ENCODE results near the gene GSE1. TPM values are rescaled to one million over a fixed set of nuclear protein-coding genes. Genes with fewer than 3 reads are reported as not detected.

The GSE1 gene
- total RNA-seq, 1 experiment from 2014 or later, result 97.5 TPM

- peak overlapping the region; percentile 83 for H3K27ac ChIP-seq (ENCODE audit: low read length)
- TF ChIP-seq, protein P1, sequence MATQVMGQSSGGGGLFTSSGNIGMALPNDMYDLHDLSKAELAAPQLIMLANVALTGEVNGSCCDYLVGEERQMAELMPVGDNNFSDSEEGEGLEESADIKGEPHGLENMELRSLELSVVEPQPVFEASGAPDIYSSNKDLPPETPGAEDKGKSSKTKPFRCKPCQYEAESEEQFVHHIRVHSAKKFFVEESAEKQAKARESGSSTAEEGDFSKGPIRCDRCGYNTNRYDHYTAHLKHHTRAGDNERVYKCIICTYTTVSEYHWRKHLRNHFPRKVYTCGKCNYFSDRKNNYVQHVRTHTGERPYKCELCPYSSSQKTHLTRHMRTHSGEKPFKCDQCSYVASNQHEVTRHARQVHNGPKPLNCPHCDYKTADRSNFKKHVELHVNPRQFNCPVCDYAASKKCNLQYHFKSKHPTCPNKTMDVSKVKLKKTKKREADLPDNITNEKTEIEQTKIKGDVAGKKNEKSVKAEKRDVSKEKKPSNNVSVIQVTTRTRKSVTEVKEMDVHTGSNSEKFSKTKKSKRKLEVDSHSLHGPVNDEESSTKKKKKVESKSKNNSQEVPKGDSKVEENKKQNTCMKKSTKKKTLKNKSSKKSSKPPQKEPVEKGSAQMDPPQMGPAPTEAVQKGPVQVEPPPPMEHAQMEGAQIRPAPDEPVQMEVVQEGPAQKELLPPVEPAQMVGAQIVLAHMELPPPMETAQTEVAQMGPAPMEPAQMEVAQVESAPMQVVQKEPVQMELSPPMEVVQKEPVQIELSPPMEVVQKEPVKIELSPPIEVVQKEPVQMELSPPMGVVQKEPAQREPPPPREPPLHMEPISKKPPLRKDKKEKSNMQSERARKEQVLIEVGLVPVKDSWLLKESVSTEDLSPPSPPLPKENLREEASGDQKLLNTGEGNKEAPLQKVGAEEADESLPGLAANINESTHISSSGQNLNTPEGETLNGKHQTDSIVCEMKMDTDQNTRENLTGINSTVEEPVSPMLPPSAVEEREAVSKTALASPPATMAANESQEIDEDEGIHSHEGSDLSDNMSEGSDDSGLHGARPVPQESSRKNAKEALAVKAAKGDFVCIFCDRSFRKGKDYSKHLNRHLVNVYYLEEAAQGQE (IDR thresholded peaks at IDR 0.05; ENCODE audit: insufficient read depth in 1 of 2, low read depth in 2 of 2, low read length in 1 of 2), result no peak
- TF ChIP-seq POLR2AphosphoS5 (IDR thresholded peaks at IDR 0.05; ENCODE audit: low read depth, low read length) (no peak), SIN3A (IDR thresholded peaks at IDR 0.05; ENCODE audit: borderline replicate concordance, insufficient read depth, low read depth, low read length) (no peak), TCF7L2 (IDR thresholded peaks at IDR 0.05; ENCODE audit: low read depth, low read length) (no peak)
- TF ChIP-seq, protein P2, sequence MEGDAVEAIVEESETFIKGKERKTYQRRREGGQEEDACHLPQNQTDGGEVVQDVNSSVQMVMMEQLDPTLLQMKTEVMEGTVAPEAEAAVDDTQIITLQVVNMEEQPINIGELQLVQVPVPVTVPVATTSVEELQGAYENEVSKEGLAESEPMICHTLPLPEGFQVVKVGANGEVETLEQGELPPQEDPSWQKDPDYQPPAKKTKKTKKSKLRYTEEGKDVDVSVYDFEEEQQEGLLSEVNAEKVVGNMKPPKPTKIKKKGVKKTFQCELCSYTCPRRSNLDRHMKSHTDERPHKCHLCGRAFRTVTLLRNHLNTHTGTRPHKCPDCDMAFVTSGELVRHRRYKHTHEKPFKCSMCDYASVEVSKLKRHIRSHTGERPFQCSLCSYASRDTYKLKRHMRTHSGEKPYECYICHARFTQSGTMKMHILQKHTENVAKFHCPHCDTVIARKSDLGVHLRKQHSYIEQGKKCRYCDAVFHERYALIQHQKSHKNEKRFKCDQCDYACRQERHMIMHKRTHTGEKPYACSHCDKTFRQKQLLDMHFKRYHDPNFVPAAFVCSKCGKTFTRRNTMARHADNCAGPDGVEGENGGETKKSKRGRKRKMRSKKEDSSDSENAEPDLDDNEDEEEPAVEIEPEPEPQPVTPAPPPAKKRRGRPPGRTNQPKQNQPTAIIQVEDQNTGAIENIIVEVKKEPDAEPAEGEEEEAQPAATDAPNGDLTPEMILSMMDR (IDR thresholded peaks at IDR 0.05), result no peak
- ChIA-PET POLR2A (no interaction called here), CTCF (no interaction called here)
- peaks cover 6% of the 10 kb centered on the region for H3K36me3 ChIP-seq (ENCODE audit: control insufficient read depth, insufficient read depth, low read length)
- DNase-seq (ENCODE audit: low read depth, low spot score), result no peak
- intact Hi-C loops (cut with micrococcal nuclease; ENCODE audit: unreplicated experiment) (no loop called here), in situ Hi-C loops (cut with HindIII; ENCODE audit: low pct_unique_long_range_greater_than_20kb, low sequenced_read_pairs) (no loop called here)
- H3K9me3 ChIP-seq (ENCODE audit: control insufficient read depth, insufficient read depth, low read depth, low read length), result no peaks in the 10 kb centered on the region
- peaks cover 50% of the 10 kb centered on the region for H3K4me1 ChIP-seq (ENCODE audit: control insufficient read depth, insufficient read depth, low read length)
- H3K4me3 ChIP-seq (ENCODE audit: low read depth in 2 of 2, low read length in 2 of 2), result no peak overlapping the region
- no peaks in the 10 kb centered on the region for H3K27me3 ChIP-seq (ENCODE audit: control insufficient read depth, insufficient read depth, low read length)
- peak; percentile 78 for ATAC-seq
- BruUV-seq (replicated peaks), result no TSS peak
Observed at GRCh38 chr16:85652431-85653221, 39.5 kb downstream of the GSE1 start.

GRCh38 chr16:85653290-85653891 lies 40.3 kb downstream of the GSE1 start:
- Histone ChIP-seq H3K4me1 (ENCODE audit: control insufficient read depth, insufficient read depth, low read length) (peaks cover 47% of the 10 kb centered on the region), H3K4me3 (ENCODE audit: low read depth in 2 of 2, low read length in 2 of 2) (no peak overlapping the region), H3K36me3 (ENCODE audit: control insufficient read depth, insufficient read depth, low read length) (peaks cover 8% of the 10 kb centered on the region), H3K27me3 (ENCODE audit: control insufficient read depth, insufficient read depth, low read length) (no peaks in the 10 kb centered on the region), H3K9me3 (ENCODE audit: control insufficient read depth, insufficient read depth, low read depth, low read length) (no peaks in the 10 kb centered on the region), H3K27ac (ENCODE audit: low read length) (peak overlapping the region; percentile 74)
- in situ Hi-C loops (cut with HindIII; ENCODE audit: low pct_unique_long_range_greater_than_20kb, low sequenced_read_pairs) (no loop called here), intact Hi-C loops (cut with micrococcal nuclease; ENCODE audit: unreplicated experiment) (no loop called here)
- ATAC-seq (no peak), DNase-seq (ENCODE audit: low read depth, low spot score) (no peak)
- BruUV-seq (replicated peaks), result no TSS peak
- TF ChIP-seq, protein P2 (IDR thresholded peaks at IDR 0.05), result no peak
- TF ChIP-seq TCF7L2 (IDR thresholded peaks at IDR 0.05; ENCODE audit: low read depth, low read length) (no peak), POLR2AphosphoS5 (IDR thresholded peaks at IDR 0.05; ENCODE audit: low read depth, low read length) (no peak), SIN3A (IDR thresholded peaks at IDR 0.05; ENCODE audit: borderline replicate concordance, insufficient read depth, low read depth, low read length) (no peak)
- TF ChIP-seq, protein P1 (IDR thresholded peaks at IDR 0.05; ENCODE audit: insufficient read depth in 1 of 2, low read depth in 2 of 2, low read length in 1 of 2), result no peak
- ChIA-PET CTCF (no interaction called here), POLR2A (no interaction called here)
